Neural progenitor cell (in vitro differentiated cells): ENCODE results near the gene TNMD. TPM values are rescaled to one million over a fixed set of nuclear protein-coding genes. Genes with fewer than 3 reads are reported as not detected.

Source experiments
- DNase-seq: peaks from one replicate; pipeline ENCODE4 v3.0.0-alpha.2; 2016; ENCODE audit warnings: low spot score
- H2AFZ ChIP-seq: fragments of 200-600 bp; sonication (generic); replicated peaks from 2 replicates; pipeline ENCODE4 v1.6.1; 2016; ENCODE audit warnings: antibody characterized with exemption
- H3F3A ChIP-seq: fragments of 200-600 bp; sonication (generic); 2 replicates; pipeline ENCODE4 v1.6.1; 2016; ENCODE audit warnings: antibody characterized with exemption, low read depth
- H3K27ac ChIP-seq: fragments of 200-600 bp; sonication (generic); 2 replicates; pipeline ENCODE4 v1.5.1; 2016; ENCODE audit warnings: mild to moderate bottlenecking
- H3K27me3 ChIP-seq: fragments of 200-600 bp; sonication (generic); 2 replicates; pipeline ENCODE4 v1.6.1; 2016; ENCODE audit warnings: mild to moderate bottlenecking, moderate library complexity
- H3K36me3 ChIP-seq: fragments of 200-600 bp; sonication (generic); 2 replicates; pipeline ENCODE4 v1.5.1; 2016
- H3K4me1 ChIP-seq: fragments of 200-600 bp; sonication (generic); 2 replicates; pipeline ENCODE4 v1.6.1; 2016; ENCODE audit warnings: mixed run types
- H3K4me2 ChIP-seq: fragments of 200-600 bp; sonication (generic); 2 replicates; pipeline ENCODE4 v1.6.1; 2016
- H3K4me3 ChIP-seq: fragments of 200-600 bp; sonication (generic); 2 replicates; pipeline ENCODE4 v1.5.1; 2016
- H3K79me2 ChIP-seq: fragments of 200-600 bp; sonication (generic); 2 replicates; pipeline ENCODE4 v1.6.1; 2016; ENCODE audit warnings: low read depth
- H3K9ac ChIP-seq: fragments of 200-600 bp; sonication (generic); 2 replicates; pipeline ENCODE4 v1.6.1; 2016
- H3K9me3 ChIP-seq: fragments of 200-600 bp; sonication (generic); 2 replicates; pipeline ENCODE4 v1.5.1; 2016; ENCODE audit warnings: low read depth
- H4K20me1 ChIP-seq: fragments of 200-600 bp; sonication (generic); 2 replicates; pipeline ENCODE4 v1.6.1; 2016; ENCODE audit warnings: low read depth
- H3K27ac Mint-ChIP-seq: 3 replicates; pipeline ENCODE4 v1.8.0; 2021; ENCODE audit warnings: mixed read lengths
- H3K27me3 Mint-ChIP-seq: 2 replicates; pipeline ENCODE4 v1.8.0; 2022; ENCODE audit warnings: low read depth, mild to moderate bottlenecking, inconsistent platforms, moderate library complexity, mixed read lengths; ENCODE audit not compliant: insufficient read depth
- H3K36me3 Mint-ChIP-seq: 3 replicates; pipeline ENCODE4 v1.8.0; 2021; ENCODE audit warnings: mixed read lengths
- H3K4me1 Mint-ChIP-seq: 3 replicates; pipeline ENCODE4 v1.8.0; 2021; ENCODE audit warnings: mixed read lengths
- H3K4me3 Mint-ChIP-seq: 3 replicates; pipeline ENCODE4 v1.8.0; 2021; ENCODE audit warnings: mild to moderate bottlenecking, moderate library complexity, mixed read lengths
- H3K9me3 Mint-ChIP-seq: 3 replicates; pipeline ENCODE4 v1.8.0; 2020; ENCODE audit warnings: mixed read lengths
- CTCF ChIP-seq: fragments of 200-600 bp; sonication (generic); IDR thresholded peaks from 2 replicates; pipeline ENCODE4 v1.5.1; 2017; ENCODE audit warnings: antibody characterized with exemption, mild to moderate bottlenecking
- EZH2 ChIP-seq: fragments of 200-600 bp; sonication (generic); IDR thresholded peaks from 2 replicates; pipeline ENCODE4 v1.6.1; 2017; ENCODE audit warnings: antibody characterized with exemption, mild to moderate bottlenecking, moderate library complexity
- EZH2phosphoT487 ChIP-seq: fragments of 200-600 bp; sonication (generic); IDR thresholded peaks from 2 replicates; pipeline ENCODE4 v1.6.1; 2017; ENCODE audit warnings: antibody characterized with exemption
- total RNA-seq: library from RNA; depleted of rRNA; stranded (reverse); fragments of >200 nt; gene quantifications from 2 replicates; pipeline ENCODE4 v1.2.3, GENCODE V29; 2015; ENCODE audit warnings: low replicate concordance

TNMD gene
- total RNA-seq, 1 donor from 2014 or later = not detected

GRCh38 chrX:100591256-100592051 is 6.7 kb downstream of the TNMD start:
- Histone ChIP-seq H3K27me3 (no peaks in the 10 kb centered on the region), H3K27ac (no peak overlapping the region), H3K9me3 (no peaks in the 10 kb centered on the region), H3K79me2 (no peaks in the 10 kb centered on the region), H4K20me1 (no peaks in the 10 kb centered on the region), H3K36me3 (no peaks in the 10 kb centered on the region), H3K4me1 (no peaks in the 10 kb centered on the region), H2AFZ (no peak overlapping the region), H3F3A (no peaks in the 10 kb centered on the region), H3K4me2 (no peak overlapping the region), H3K4me3 (no peak overlapping the region), H3K9ac (no peak overlapping the region)
- no peak overlapping the region for H3K27ac Mint-ChIP-seq
- H3K4me1 Mint-ChIP-seq = peaks cover 4% of the 10 kb centered on the region
- TF ChIP-seq EZH2phosphoT487 (no peak), CTCF (no peak), EZH2 (no peak)
- peaks cover 2% of the 10 kb centered on the region for H3K27me3 Mint-ChIP-seq
- no peak overlapping the region for H3K4me3 Mint-ChIP-seq
- no peaks in the 10 kb centered on the region for H3K36me3 Mint-ChIP-seq
- DNase-seq = no peak
- H3K9me3 Mint-ChIP-seq = no peaks in the 10 kb centered on the region

- Mint-ChIP-seq H3K9me3 (no peaks in the 10 kb centered on the region), H3K4me1 (peaks cover 1% of the 10 kb centered on the region), H3K27me3 (peaks cover 2% of the 10 kb centered on the region), H3K4me3 (no peak overlapping the region), H3K36me3 (no peaks in the 10 kb centered on the region), H3K27ac (no peak overlapping the region)
- H3K4me2 ChIP-seq = no peak overlapping the region
- H3K27me3 ChIP-seq = no peaks in the 10 kb centered on the region
- no peak for DNase-seq
- no peak overlapping the region for H3K9ac ChIP-seq
- no peaks in the 10 kb centered on the region for H4K20me1 ChIP-seq
- H3K4me3 ChIP-seq = no peak overlapping the region
- H3K79me2 ChIP-seq = no peaks in the 10 kb centered on the region
- H3K27ac ChIP-seq = no peak overlapping the region
- TF ChIP-seq EZH2 (no peak), EZH2phosphoT487 (no peak), CTCF (no peak)
- H3F3A ChIP-seq = no peaks in the 10 kb centered on the region
- H3K36me3 ChIP-seq = no peaks in the 10 kb centered on the region
- no peaks in the 10 kb centered on the region for H3K4me1 ChIP-seq
- no peak overlapping the region for H2AFZ ChIP-seq
- no peaks in the 10 kb centered on the region for H3K9me3 ChIP-seq
These were observed 8.4 kb downstream of the TNMD start for GRCh38 chrX:100593126-100593525.

GRCh38 chrX:100593581-100593980 is 8.8 kb downstream of the TNMD start:
- Histone ChIP-seq H2AFZ (no peak overlapping the region), H4K20me1 (no peaks in the 10 kb centered on the region), H3K4me1 (no peaks in the 10 kb centered on the region), H3K9ac (no peak overlapping the region), H3K27me3 (no peaks in the 10 kb centered on the region), H3K4me3 (no peak overlapping the region), H3F3A (no peaks in the 10 kb centered on the region), H3K4me2 (no peak overlapping the region), H3K36me3 (no peaks in the 10 kb centered on the region), H3K9me3 (no peaks in the 10 kb centered on the region), H3K79me2 (no peaks in the 10 kb centered on the region), H3K27ac (no peak overlapping the region)
- no peak for TF ChIP-seq CTCF
- no peak for TF ChIP-seq EZH2phosphoT487
- no peak for TF ChIP-seq EZH2
- Mint-ChIP-seq H3K27ac (no peak overlapping the region), H3K9me3 (no peaks in the 10 kb centered on the region), H3K36me3 (no peaks in the 10 kb centered on the region), H3K4me1 (no peaks in the 10 kb centered on the region), H3K4me3 (no peak overlapping the region), H3K27me3 (peaks cover 2% of the 10 kb centered on the region)
- no peak for DNase-seq
